Measurements from ENCODE around the gene UBE2N. TPM values are rescaled to one million over a fixed set of nuclear protein-coding genes. Genes with fewer than 3 reads are reported as not detected.

Gene UBE2N
- polyA plus RNA-seq: 100 to 1,000 TPM; 135 to 193 (median 142) TPM

GRCh38 chr12:93441617-93442410 lies at the start of gene UBE2N:
Gene UBE2N, minus strand, starts transcription at chr12:93441947. Its CDS starts 63 bp downstream, at chr12:93441884.
- Mint-ChIP-seq H3K27ac (peak within 1 kb of the TSS; percentile 95 to 99 (median 98)), H3K4me1 (peaks cover 44 to 53% of the 10 kb centered on the region in 2 donors), H3K4me3 (peak within 1 kb of the TSS; percentile 96 to 100 (median 98)), H3K36me3 (no peaks in the 10 kb centered on the region), H3K27me3 (ENCODE audit: low read depth in 3 of 3) (peaks cover 5 to 13% (median 7%) of the 10 kb centered on the region in 3 donors), H3K9me3 (no peaks in the 10 kb centered on the region)
- DNase-seq: peak; percentile 95 to 96 (median 95)

- H3K4me3 Mint-ChIP-seq: no peak overlapping the region
- no peak for DNase-seq
- H3K27me3 Mint-ChIP-seq (ENCODE audit: low read depth in 3 of 3): peaks cover 0 to 2% (median 0%) of the 10 kb centered on the region in 3 donors
- no peaks in the 10 kb centered on the region for H3K4me1 Mint-ChIP-seq
- peaks cover 7 to 30% (median 12%) of the 10 kb centered on the region in 3 donors for H3K36me3 Mint-ChIP-seq
- no peaks in the 10 kb centered on the region for H3K9me3 Mint-ChIP-seq
- no peak overlapping the region for H3K27ac Mint-ChIP-seq
These were observed 42.7 kb upstream of the UBE2N start for GRCh38 chr12:93484315-93484981.

GRCh38 chr12:93483151-93483807 lies 41.5 kb upstream of the UBE2N start:
- no peak for DNase-seq
- H3K27me3 Mint-ChIP-seq (ENCODE audit: low read depth in 3 of 3): peaks cover 0 to 2% (median 0%) of the 10 kb centered on the region in 3 donors
- H3K4me1 Mint-ChIP-seq: no peaks in the 10 kb centered on the region
- H3K36me3 Mint-ChIP-seq: peaks cover 7 to 22% (median 12%) of the 10 kb centered on the region in 3 donors
- H3K9me3 Mint-ChIP-seq: no peaks in the 10 kb centered on the region
- H3K4me3 Mint-ChIP-seq: no peak overlapping the region
- no peak overlapping the region for H3K27ac Mint-ChIP-seq

- H3K27ac Mint-ChIP-seq: no peak overlapping the region
- H3K4me1 Mint-ChIP-seq: no peaks in the 10 kb centered on the region
- no peak for DNase-seq
- H3K4me3 Mint-ChIP-seq: no peak overlapping the region
- H3K9me3 Mint-ChIP-seq: no peaks in the 10 kb centered on the region
- H3K27me3 Mint-ChIP-seq (ENCODE audit: low read depth in 3 of 3): peaks cover 0 to 2% (median 0%) of the 10 kb centered on the region in 3 donors
- H3K36me3 Mint-ChIP-seq: peaks cover 7 to 22% (median 12%) of the 10 kb centered on the region in 3 donors
These were observed 41.0 kb upstream of the UBE2N start for GRCh38 chr12:93482721-93483120.

GRCh38 chr12:93476555-93476954 lies 34.8 kb upstream of the UBE2N start:
- Mint-ChIP-seq H3K36me3 (peaks cover 4 to 8% (median 7%) of the 10 kb centered on the region in 3 donors), H3K4me3 (no peak overlapping the region), H3K9me3 (no peaks in the 10 kb centered on the region), H3K4me1 (peaks cover 0 to 4% of the 10 kb centered on the region in 2 donors), H3K27ac (peak overlapping the region in 1 of 6 donors; percentile 49), H3K27me3 (ENCODE audit: low read depth in 3 of 3) (no peaks in the 10 kb centered on the region)
- no peak for DNase-seq

GRCh38 chr12:93469386-93469785 lies 27.6 kb upstream of the UBE2N start:
- DNase-seq: no peak
- Mint-ChIP-seq H3K4me3 (no peak overlapping the region), H3K27ac (no peak overlapping the region), H3K27me3 (ENCODE audit: low read depth in 3 of 3) (peaks cover 2 to 7% (median 2%) of the 10 kb centered on the region in 3 donors), H3K4me1 (peaks cover 23 to 41% of the 10 kb centered on the region in 2 donors), H3K9me3 (peaks cover 0 to 1% (median 0%) of the 10 kb centered on the region in 6 donors), H3K36me3 (peaks cover 5 to 10% (median 6%) of the 10 kb centered on the region in 3 donors)

GRCh38 chr12:93468008-93468371 lies 26.2 kb upstream of the UBE2N start:
- Mint-ChIP-seq H3K36me3 (peaks cover 5 to 10% (median 6%) of the 10 kb centered on the region in 3 donors), H3K4me3 (peak overlapping the region; percentile 89 to 95 (median 92)), H3K27me3 (ENCODE audit: low read depth in 3 of 3) (peaks cover 2 to 7% (median 4%) of the 10 kb centered on the region in 3 donors), H3K4me1 (peaks cover 23 to 41% of the 10 kb centered on the region in 2 donors), H3K9me3 (peaks cover 0 to 1% (median 0%) of the 10 kb centered on the region in 6 donors), H3K27ac (peak overlapping the region; percentile 88 to 96 (median 94))
- DNase-seq: no peak

GRCh38 chr12:93467351-93468007 lies 25.7 kb upstream of the UBE2N start, which contains the start of gene MRPL42:
Gene MRPL42, plus strand, starts transcription at chr12:93467514. Its CDS starts 1,772 bp downstream, at chr12:93469286.
- peaks cover 2 to 7% (median 4%) of the 10 kb centered on the region in 3 donors for H3K27me3 Mint-ChIP-seq (ENCODE audit: low read depth in 3 of 3)

GRCh38 chr12:93466625-93467350 lies 25.0 kb upstream of the UBE2N start:
- Mint-ChIP-seq H3K36me3 (peaks cover 5 to 10% (median 6%) of the 10 kb centered on the region in 3 donors), H3K4me3 (peak overlapping the region; percentile 89 to 95 (median 92)), H3K9me3 (peaks cover 0 to 1% (median 0%) of the 10 kb centered on the region in 6 donors), H3K27ac (peak overlapping the region; percentile 88 to 96 (median 94)), H3K4me1 (peaks cover 23 to 41% of the 10 kb centered on the region in 2 donors), H3K27me3 (ENCODE audit: low read depth in 3 of 3) (peaks cover 2 to 7% (median 6%) of the 10 kb centered on the region in 3 donors)
- DNase-seq: no peak

More at GRCh38 chr12:93467351-93468007, 25.7 kb upstream of the UBE2N start, which contains the start of gene MRPL42:
- H3K36me3 Mint-ChIP-seq: peaks cover 5 to 10% (median 6%) of the 10 kb centered on the region in 3 donors
- DNase-seq: peak; percentile 90 to 92 (median 91)
- peak within 1 kb of the TSS; percentile 89 to 95 (median 92) for H3K4me3 Mint-ChIP-seq
- peak within 1 kb of the TSS; percentile 88 to 96 (median 94) for H3K27ac Mint-ChIP-seq
- peaks cover 23 to 41% of the 10 kb centered on the region in 2 donors for H3K4me1 Mint-ChIP-seq
- H3K9me3 Mint-ChIP-seq: peaks cover 0 to 1% (median 0%) of the 10 kb centered on the region in 6 donors

- peak overlapping the region; percentile 25 to 68 (median 48) for H3K4me3 Mint-ChIP-seq
- H3K4me1 Mint-ChIP-seq: peaks cover 23 to 39% of the 10 kb centered on the region in 2 donors
- no peak for DNase-seq
- H3K9me3 Mint-ChIP-seq: peaks cover 0 to 1% (median 0%) of the 10 kb centered on the region in 6 donors
- H3K27ac Mint-ChIP-seq: peak overlapping the region in 1 of 6 donors; percentile 40
- H3K36me3 Mint-ChIP-seq: peaks cover 5 to 9% (median 5%) of the 10 kb centered on the region in 3 donors
- H3K27me3 Mint-ChIP-seq (ENCODE audit: low read depth in 3 of 3): peaks cover 2 to 11% (median 6%) of the 10 kb centered on the region in 3 donors
These were observed 24.1 kb upstream of the UBE2N start for GRCh38 chr12:93465841-93466240.

- Mint-ChIP-seq H3K9me3 (peaks cover 0 to 1% (median 0%) of the 10 kb centered on the region in 6 donors), H3K36me3 (peaks cover 0 to 3% (median 0%) of the 10 kb centered on the region in 3 donors), H3K27ac (no peak overlapping the region), H3K4me3 (no peak overlapping the region), H3K27me3 (ENCODE audit: low read depth in 3 of 3) (peaks cover 0 to 7% (median 4%) of the 10 kb centered on the region in 3 donors), H3K4me1 (no peaks in the 10 kb centered on the region)
- no peak for DNase-seq
These were observed 19.8 kb upstream of the UBE2N start for GRCh38 chr12:93461503-93461902.

GRCh38 chr12:93460902-93461301 lies 19.2 kb upstream of the UBE2N start:
- Mint-ChIP-seq H3K4me1 (no peaks in the 10 kb centered on the region), H3K27me3 (ENCODE audit: low read depth in 3 of 3) (peaks cover 0 to 7% (median 4%) of the 10 kb centered on the region in 3 donors), H3K27ac (no peak overlapping the region), H3K9me3 (peaks cover 0 to 1% (median 0%) of the 10 kb centered on the region in 6 donors), H3K36me3 (peaks cover 0 to 3% (median 0%) of the 10 kb centered on the region in 3 donors), H3K4me3 (no peak overlapping the region)
- DNase-seq: no peak
